ENCODE measurements around the gene THAP8. TPM values are rescaled to one million over a fixed set of nuclear protein-coding genes. Genes with fewer than 3 reads are reported as not detected.

Gene THAP8
- total and polyA plus RNA-seq, 9 donors: 4.9 to 11.3 (median 9.0) TPM

GRCh38 chr19:36031308-36031707 is 22.8 kb downstream of the THAP8 start:
- no peak overlapping the region for H3K4me3 ChIP-seq (ENCODE audit: low read length)
- H3K9me3 ChIP-seq (replicated peaks; ENCODE audit: control insufficient read depth, low read depth, low read length): no peaks in the 10 kb centered on the region
- H3K36me3 ChIP-seq (ENCODE audit: control insufficient read depth, insufficient read depth, low read length): peaks cover 18% of the 10 kb centered on the region

GRCh38 chr19:36030264-36031148 is 23.6 kb downstream of the THAP8 start:
- Histone ChIP-seq H3K4me3 (ENCODE audit: low read length) (no peak overlapping the region), H3K27ac (ENCODE audit: low read length) (no peak overlapping the region), H3K9me3 (replicated peaks; ENCODE audit: control insufficient read depth, low read depth, low read length) (no peaks in the 10 kb centered on the region), H3K27me3 (ENCODE audit: control insufficient read depth, insufficient read depth, low read length) (no peaks in the 10 kb centered on the region), H3K4me1 (ENCODE audit: control insufficient read depth, insufficient read depth, low read length) (peaks cover 15% of the 10 kb centered on the region), H3K36me3 (ENCODE audit: control insufficient read depth, insufficient read depth, low read length) (peaks cover 23% of the 10 kb centered on the region)
- DNase-seq: peak; percentile 54
- 72% methylated on average over 4 of the region's 8 CpGs for WGBS (ENCODE audit: insufficient coverage)

More at GRCh38 chr19:36031308-36031707, 22.8 kb downstream of the THAP8 start:
- peaks cover 15% of the 10 kb centered on the region for H3K4me1 ChIP-seq (ENCODE audit: control insufficient read depth, insufficient read depth, low read length)
- WGBS (ENCODE audit: insufficient coverage): 74% methylated on average over 6 of the region's 6 CpGs
- no peak for DNase-seq
- no peak overlapping the region for H3K27ac ChIP-seq (ENCODE audit: low read length)
- H3K27me3 ChIP-seq (ENCODE audit: control insufficient read depth, insufficient read depth, low read length): no peaks in the 10 kb centered on the region

- no peak for DNase-seq
- Histone ChIP-seq H3K27me3 (ENCODE audit: control insufficient read depth, insufficient read depth, low read length) (no peaks in the 10 kb centered on the region), H3K4me1 (ENCODE audit: control insufficient read depth, insufficient read depth, low read length) (peaks cover 15% of the 10 kb centered on the region), H3K36me3 (ENCODE audit: control insufficient read depth, insufficient read depth, low read length) (peaks cover 31% of the 10 kb centered on the region), H3K4me3 (ENCODE audit: low read length) (no peak overlapping the region), H3K27ac (ENCODE audit: low read length) (no peak overlapping the region), H3K9me3 (replicated peaks; ENCODE audit: control insufficient read depth, low read depth, low read length) (no peaks in the 10 kb centered on the region)
- WGBS (ENCODE audit: insufficient coverage): 80% methylated on average over 8 of the region's 10 CpGs
Observed at GRCh38 chr19:36028313-36029041, 25.6 kb downstream of the THAP8 start.

- DNase-seq: no peak
- Histone ChIP-seq H3K9me3 (replicated peaks; ENCODE audit: control insufficient read depth, low read depth, low read length) (no peaks in the 10 kb centered on the region), H3K4me3 (ENCODE audit: low read length) (no peak overlapping the region), H3K36me3 (ENCODE audit: control insufficient read depth, insufficient read depth, low read length) (peaks cover 36% of the 10 kb centered on the region), H3K27me3 (ENCODE audit: control insufficient read depth, insufficient read depth, low read length) (no peaks in the 10 kb centered on the region), H3K27ac (ENCODE audit: low read length) (no peak overlapping the region), H3K4me1 (ENCODE audit: control insufficient read depth, insufficient read depth, low read length) (peaks cover 10% of the 10 kb centered on the region)
- 100% methylated on average over 5 of the region's 6 CpGs for WGBS (ENCODE audit: insufficient coverage)
Observed at GRCh38 chr19:36027696-36028095, 26.4 kb downstream of the THAP8 start.

GRCh38 chr19:36026091-36026876 is 27.8 kb downstream of the THAP8 start:
- 92% methylated on average over 37 of the region's 49 CpGs for WGBS (ENCODE audit: insufficient coverage)
- H3K36me3 ChIP-seq (ENCODE audit: control insufficient read depth, insufficient read depth, low read length): peaks cover 41% of the 10 kb centered on the region
- no peak for DNase-seq
- H3K9me3 ChIP-seq (replicated peaks; ENCODE audit: control insufficient read depth, low read depth, low read length): no peaks in the 10 kb centered on the region
- no peaks in the 10 kb centered on the region for H3K27me3 ChIP-seq (ENCODE audit: control insufficient read depth, insufficient read depth, low read length)
- peaks cover 6% of the 10 kb centered on the region for H3K4me1 ChIP-seq (ENCODE audit: control insufficient read depth, insufficient read depth, low read length)
- no peak overlapping the region for H3K4me3 ChIP-seq (ENCODE audit: low read length)
- no peak overlapping the region for H3K27ac ChIP-seq (ENCODE audit: low read length)

GRCh38 chr19:36025541-36025940 is 28.5 kb downstream of the THAP8 start:
- Histone ChIP-seq H3K27me3 (ENCODE audit: control insufficient read depth, insufficient read depth, low read length) (no peaks in the 10 kb centered on the region), H3K4me1 (ENCODE audit: control insufficient read depth, insufficient read depth, low read length) (peaks cover 5% of the 10 kb centered on the region), H3K4me3 (ENCODE audit: low read length) (no peak overlapping the region), H3K27ac (ENCODE audit: low read length) (no peak overlapping the region), H3K9me3 (replicated peaks; ENCODE audit: control insufficient read depth, low read depth, low read length) (no peaks in the 10 kb centered on the region), H3K36me3 (ENCODE audit: control insufficient read depth, insufficient read depth, low read length) (peaks cover 41% of the 10 kb centered on the region)
- DNase-seq: no peak
- no CpG with 5 or more reads among the region's 1 CpG for WGBS (ENCODE audit: insufficient coverage)

GRCh38 chr19:36023432-36023831 is 30.7 kb downstream of the THAP8 start:
- no peak for DNase-seq
- H3K36me3 ChIP-seq (ENCODE audit: control insufficient read depth, insufficient read depth, low read length): peaks cover 50% of the 10 kb centered on the region
- no peak overlapping the region for H3K27ac ChIP-seq (ENCODE audit: low read length)
- H3K4me3 ChIP-seq (ENCODE audit: low read length): no peak overlapping the region
- H3K9me3 ChIP-seq (replicated peaks; ENCODE audit: control insufficient read depth, low read depth, low read length): no peaks in the 10 kb centered on the region
- no peaks in the 10 kb centered on the region for H3K27me3 ChIP-seq (ENCODE audit: control insufficient read depth, insufficient read depth, low read length)
- WGBS (ENCODE audit: insufficient coverage): 100% methylated on average over 2 of the region's 5 CpGs
- no peaks in the 10 kb centered on the region for H3K4me1 ChIP-seq (ENCODE audit: control insufficient read depth, insufficient read depth, low read length)

GRCh38 chr19:36019061-36019670 is 34.9 kb downstream of the THAP8 start:
- Histone ChIP-seq H3K9me3 (replicated peaks; ENCODE audit: control insufficient read depth, low read depth, low read length) (no peaks in the 10 kb centered on the region), H3K27ac (ENCODE audit: low read length) (no peak overlapping the region), H3K36me3 (ENCODE audit: control insufficient read depth, insufficient read depth, low read length) (peaks cover 46% of the 10 kb centered on the region), H3K27me3 (ENCODE audit: control insufficient read depth, insufficient read depth, low read length) (no peaks in the 10 kb centered on the region), H3K4me1 (ENCODE audit: control insufficient read depth, insufficient read depth, low read length) (peaks cover 7% of the 10 kb centered on the region), H3K4me3 (ENCODE audit: low read length) (no peak overlapping the region)
- no peak for DNase-seq
- WGBS (ENCODE audit: insufficient coverage): 86% methylated on average over 13 of the region's 22 CpGs

- peak within 1 kb of the TSS; percentile 80 for H3K27ac ChIP-seq (ENCODE audit: low read length)
- no peaks in the 10 kb centered on the region for H3K27me3 ChIP-seq (ENCODE audit: control insufficient read depth, insufficient read depth, low read length)
- H3K4me1 ChIP-seq (ENCODE audit: control insufficient read depth, insufficient read depth, low read length): peaks cover 19% of the 10 kb centered on the region
- peak within 1 kb of the TSS; percentile 88 for H3K4me3 ChIP-seq (ENCODE audit: low read length)
- H3K9me3 ChIP-seq (replicated peaks; ENCODE audit: control insufficient read depth, low read depth, low read length): no peaks in the 10 kb centered on the region
- peak; percentile 100 for DNase-seq
- WGBS (ENCODE audit: insufficient coverage): 1% methylated on average over 35 of the region's 42 CpGs
- peaks cover 29% of the 10 kb centered on the region for H3K36me3 ChIP-seq (ENCODE audit: control insufficient read depth, insufficient read depth, low read length)
Observed at GRCh38 chr19:36014012-36014924, 39.8 kb downstream of the THAP8 start, which contains the start of gene ALKBH6. ALKBH6 (minus strand) TSS chr19:36014213; CDS start chr19:36013397, 816 bp downstream.

Measured in muscle of leg (tissue), 11 donors.